Measurements from ENCODE around the gene COL9A3.

GRCh38 chr20:62832951-62833391 is 16.1 kb downstream of the COL9A3 start:
- no peak for TF ChIP-seq ZNF138 (CRISPR knock-in tag; conservative IDR thresholded peaks at IDR 0.05)
- no peak for TF ChIP-seq CREB1 (CRISPR knock-in tag; IDR thresholded peaks at IDR 0.05)
- TF ChIP-seq E2F1 (CRISPR knock-in tag; IDR thresholded peaks at IDR 0.05): no peak
- TF ChIP-seq FOXP4 (CRISPR knock-in tag; IDR thresholded peaks at IDR 0.05): no peak
- TF ChIP-seq ZMAT4 (CRISPR knock-in tag; IDR thresholded peaks at IDR 0.05): no peak
- no peak for TF ChIP-seq CTCF (IDR thresholded peaks at IDR 0.05)
- no peak for TF ChIP-seq TCF7 (CRISPR knock-in tag; IDR thresholded peaks at IDR 0.05; ENCODE audit: low read depth)

All from WTC11 (cell line).